Fibroblast of lung (primary cell): ENCODE measurements around the gene DESI1. TPM values are rescaled to one million over a fixed set of nuclear protein-coding genes. Genes with fewer than 3 reads are reported as not detected.

ENCODE experiments used
- DNase-seq, 2 donors: peaks; one replicate each; pipeline versions ENCODE4 v3.0.0 to v3.0.0-alpha.2; 2010; ENCODE audit warnings: low read depth in 2 of 2
- H2AFZ ChIP-seq: 2 replicates; pipeline ENCODE4 v1.5.1; 2012; ENCODE audit warnings: low read length, control low read depth, inconsistent platforms
- H3K27ac ChIP-seq: 2 replicates; pipeline ENCODE4 v1.5.1; 2011; ENCODE audit warnings: low read length, control low read depth; ENCODE audit not compliant: insufficient read depth
- H3K27me3 ChIP-seq: 2 replicates; pipeline ENCODE4 v1.5.1; 2011; ENCODE audit warnings: mild to moderate bottlenecking, low read length; ENCODE audit not compliant: control insufficient read depth, insufficient read depth
- H3K36me3 ChIP-seq: 2 replicates; pipeline ENCODE4 v1.5.1; 2011; ENCODE audit warnings: low read length; ENCODE audit not compliant: control insufficient read depth, insufficient read depth
- H3K4me1 ChIP-seq: 2 replicates; pipeline ENCODE4 v1.5.1; 2011; ENCODE audit warnings: low read length; ENCODE audit not compliant: control insufficient read depth, insufficient read depth; ENCODE audit errors: extremely low read depth
- H3K4me2 ChIP-seq: 2 replicates; pipeline ENCODE4 v1.5.1; 2011; ENCODE audit warnings: low read length, control low read depth; ENCODE audit not compliant: insufficient read depth; ENCODE audit errors: extremely low read depth
- H3K4me3 ChIP-seq, 4 experiments: fragments of 200-600 bp in 1 of 4; sonication (generic) in 1 of 4; replicated peaks in 1 of 4; 2 replicates each; pipeline ENCODE4 v1.5.1; 2011 to 2016; ENCODE audit warnings: low read length in 4 of 4, low read depth in 3 of 4, mild to moderate bottlenecking in 3 of 4, control low read depth in 2 of 4, inconsistent platforms in 1 of 4, mixed read lengths in 1 of 4; ENCODE audit not compliant: insufficient read depth in 1 of 4; ENCODE audit errors: control extremely low read depth in 1 of 4
- H3K79me2 ChIP-seq: 2 replicates; pipeline ENCODE4 v1.5.1; 2012; ENCODE audit warnings: mild to moderate bottlenecking, low read length, inconsistent platforms; ENCODE audit not compliant: control insufficient read depth, insufficient read depth
- H3K9ac ChIP-seq: 2 replicates; pipeline ENCODE4 v1.5.1; 2011; ENCODE audit warnings: mild to moderate bottlenecking, low read length, control low read depth; ENCODE audit not compliant: insufficient read depth
- H3K9me3 ChIP-seq: 2 replicates; pipeline ENCODE4 v1.5.1; 2012; ENCODE audit warnings: low read depth, low read length; ENCODE audit not compliant: control insufficient read depth, insufficient read depth
- H4K20me1 ChIP-seq: 2 replicates; pipeline ENCODE4 v1.5.1; 2011; ENCODE audit warnings: low read length; ENCODE audit not compliant: control insufficient read depth, insufficient read depth; ENCODE audit errors: extremely low read depth
- EZH2 ChIP-seq: IDR thresholded peaks from 2 replicates; pipeline ENCODE4 v1.5.1; 2012; ENCODE audit warnings: low read length, control low read depth, mild to moderate bottlenecking; ENCODE audit errors: missing control alignments
- polyA plus RNA-seq, 2 donors: library from polyadenylated mRNA; depleted of rRNA in 1 of 2; stranded (reverse) in 1 of 2; unstranded in 1 of 2; fragments of >200 nt; gene quantifications; 2 replicates each; pipeline ENCODE4 v1.2.1, GENCODE V29; 2011 to 2012; ENCODE audit warnings: missing spikeins in 1 of 2
- total RNA-seq: library from RNA; depleted of rRNA; stranded (reverse); fragments of >200 nt; gene quantifications from 2 replicates; pipeline ENCODE4 v1.2.1, GENCODE V29; 2014
- TF ChIP-seq, protein P1 (sequence below), 2 donors: IDR thresholded peaks in 1 of 2; conservative IDR thresholded peaks in 1 of 2; 1 replicate in 1 of 2; 2 replicates in 1 of 2; pipeline ENCODE4 v1.5.1; 2011 to 2012; ENCODE audit warnings: low read length in 2 of 2, control low read depth in 1 of 2, inconsistent platforms in 1 of 2, low read depth in 1 of 2, mild to moderate bottlenecking in 1 of 2

DESI1 gene
- total and polyA plus RNA-seq, 2 donors (not counting 1 experiment from before 2014, with no cell fraction given): 11.9 to 22.4 TPM

DNA sequence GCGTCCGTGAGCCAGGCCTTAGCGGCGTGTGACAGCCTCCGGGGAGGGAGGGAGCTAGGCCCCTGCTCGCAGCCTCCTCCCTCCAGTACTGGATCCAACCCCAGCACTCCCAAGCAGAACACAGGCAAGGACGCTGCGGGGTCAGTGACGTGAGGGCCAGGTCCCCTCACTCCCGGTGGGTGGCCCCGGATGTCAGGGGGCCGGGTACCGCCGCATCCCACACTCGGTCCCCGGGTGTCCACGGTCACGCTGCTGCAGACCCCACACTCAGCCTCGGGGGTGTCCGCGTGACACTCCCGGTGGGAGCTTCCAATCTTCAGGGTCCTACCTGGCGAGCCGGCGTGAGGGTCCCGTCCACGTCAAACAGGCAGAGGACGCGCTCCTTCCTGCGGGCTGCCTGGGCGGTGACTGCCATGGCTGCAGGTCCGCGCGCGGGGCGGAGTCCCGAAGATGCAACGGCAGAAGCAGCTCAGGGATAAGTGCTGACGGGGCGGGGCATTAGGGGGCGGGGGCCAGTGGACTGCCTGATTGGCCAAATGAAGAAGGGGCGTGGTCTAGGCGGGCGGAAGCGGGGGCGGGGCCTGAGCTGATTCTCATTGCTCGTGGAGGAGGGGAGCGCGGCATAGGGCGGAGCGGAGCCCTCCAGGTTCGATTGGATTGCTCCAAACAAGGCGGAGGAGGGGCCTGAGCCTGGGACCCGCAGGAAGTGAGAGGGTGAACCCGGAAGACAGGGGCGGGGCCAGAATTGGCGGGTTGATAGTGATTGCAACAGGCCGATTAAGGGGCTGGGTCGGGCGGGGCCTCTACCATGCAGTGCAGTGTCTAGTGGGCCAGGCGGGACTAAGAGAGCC, 31.2 kb downstream of the DESI1 start, which contains the start of gene PMM1:
Gene PMM1, minus strand, starts transcription at position 450 of the 851 bp plus-strand sequence. Its CDS starts 35 bp downstream, at position 415.
- Histone ChIP-seq H3K4me3 (peak within 1 kb of the TSS; percentile 88 to 98 (median 94)), H3K36me3 (peaks cover 8% of the 10 kb centered on the region), H3K27me3 (no peaks in the 10 kb centered on the region), H3K4me1 (peaks cover 5% of the 10 kb centered on the region), H3K4me2 (peak within 1 kb of the TSS; percentile 99), H4K20me1 (no peaks in the 10 kb centered on the region), H3K27ac (peak within 1 kb of the TSS; percentile 86), H2AFZ (peak within 1 kb of the TSS; percentile 84), H3K9me3 (no peaks in the 10 kb centered on the region), H3K9ac (peak within 1 kb of the TSS; percentile 93), H3K79me2 (peaks cover 31% of the 10 kb centered on the region)
- peak; percentile 99 for DNase-seq
- no peak for TF ChIP-seq EZH2
- TF ChIP-seq, protein P1, sequence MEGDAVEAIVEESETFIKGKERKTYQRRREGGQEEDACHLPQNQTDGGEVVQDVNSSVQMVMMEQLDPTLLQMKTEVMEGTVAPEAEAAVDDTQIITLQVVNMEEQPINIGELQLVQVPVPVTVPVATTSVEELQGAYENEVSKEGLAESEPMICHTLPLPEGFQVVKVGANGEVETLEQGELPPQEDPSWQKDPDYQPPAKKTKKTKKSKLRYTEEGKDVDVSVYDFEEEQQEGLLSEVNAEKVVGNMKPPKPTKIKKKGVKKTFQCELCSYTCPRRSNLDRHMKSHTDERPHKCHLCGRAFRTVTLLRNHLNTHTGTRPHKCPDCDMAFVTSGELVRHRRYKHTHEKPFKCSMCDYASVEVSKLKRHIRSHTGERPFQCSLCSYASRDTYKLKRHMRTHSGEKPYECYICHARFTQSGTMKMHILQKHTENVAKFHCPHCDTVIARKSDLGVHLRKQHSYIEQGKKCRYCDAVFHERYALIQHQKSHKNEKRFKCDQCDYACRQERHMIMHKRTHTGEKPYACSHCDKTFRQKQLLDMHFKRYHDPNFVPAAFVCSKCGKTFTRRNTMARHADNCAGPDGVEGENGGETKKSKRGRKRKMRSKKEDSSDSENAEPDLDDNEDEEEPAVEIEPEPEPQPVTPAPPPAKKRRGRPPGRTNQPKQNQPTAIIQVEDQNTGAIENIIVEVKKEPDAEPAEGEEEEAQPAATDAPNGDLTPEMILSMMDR (conservative IDR thresholded peaks at IDR 0.05 in 1 of 2, IDR thresholded peaks at IDR 0.05 in 1 of 2; ENCODE audit: low read depth in 1 of 2, low read length in 2 of 2): no peak

DNA sequence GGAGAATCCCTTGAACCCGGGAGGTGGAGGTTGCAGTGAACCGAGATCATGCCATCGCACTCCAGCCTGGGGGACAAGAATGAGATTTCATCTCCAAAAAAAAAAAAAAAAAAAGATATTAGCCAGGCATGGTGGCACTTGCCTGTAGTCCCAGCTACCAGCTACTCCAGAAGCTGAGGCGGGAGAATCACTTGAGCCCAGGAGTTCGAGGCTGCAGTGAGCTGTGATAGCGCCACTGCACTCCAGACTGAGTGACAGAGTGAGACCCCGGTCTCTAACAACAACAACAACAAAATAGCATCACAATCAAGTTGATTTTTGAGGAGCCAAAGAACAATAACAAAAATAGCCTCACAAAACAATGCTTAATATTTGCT, 33.5 kb downstream of the DESI1 start:
- peaks cover 5% of the 10 kb centered on the region for H3K4me1 ChIP-seq
- H3K4me2 ChIP-seq: no peak overlapping the region
- peaks cover 32% of the 10 kb centered on the region for H3K79me2 ChIP-seq
- no peak overlapping the region for H2AFZ ChIP-seq
- no peaks in the 10 kb centered on the region for H3K9me3 ChIP-seq
- H3K27ac ChIP-seq: no peak overlapping the region
- no peak overlapping the region for H3K9ac ChIP-seq
- no peaks in the 10 kb centered on the region for H3K27me3 ChIP-seq
- no peak for DNase-seq
- TF ChIP-seq, protein P1 (conservative IDR thresholded peaks at IDR 0.05 in 1 of 2, IDR thresholded peaks at IDR 0.05 in 1 of 2; ENCODE audit: low read depth in 1 of 2, low read length in 2 of 2): no peak
- no peak for TF ChIP-seq EZH2
- peaks cover 12% of the 10 kb centered on the region for H3K36me3 ChIP-seq
- no peaks in the 10 kb centered on the region for H4K20me1 ChIP-seq
- peak overlapping the region in 1 of 4 experiments; percentile 92 for H3K4me3 ChIP-seq

- no peak overlapping the region for H3K4me2 ChIP-seq
- no peak overlapping the region for H3K27ac ChIP-seq
- peaks cover 12% of the 10 kb centered on the region for H3K36me3 ChIP-seq
- no peak overlapping the region for H3K9ac ChIP-seq
- H3K9me3 ChIP-seq: no peaks in the 10 kb centered on the region
- no peaks in the 10 kb centered on the region for H3K27me3 ChIP-seq
- H3K79me2 ChIP-seq: peaks cover 32% of the 10 kb centered on the region
- H3K4me3 ChIP-seq: no peak overlapping the region
- no peak overlapping the region for H2AFZ ChIP-seq
- no peak for DNase-seq
- TF ChIP-seq, protein P1 (conservative IDR thresholded peaks at IDR 0.05 in 1 of 2, IDR thresholded peaks at IDR 0.05 in 1 of 2; ENCODE audit: low read depth in 1 of 2, low read length in 2 of 2): no peak
- TF ChIP-seq EZH2: no peak
- no peaks in the 10 kb centered on the region for H4K20me1 ChIP-seq
- peaks cover 5% of the 10 kb centered on the region for H3K4me1 ChIP-seq
Measured at GRCh38 chr22:41585898-41586297, 34.9 kb downstream of the DESI1 start.
